Activated T-helper 2 cell treated with anti-CD3 and anti-CD28 coated beads, Interferon-gamma antibody, Interleukin-2, Interleukin-4, amounts not matched to agents 10 μg/mL and 5 μg/mL and 100 μg/mL, durations not matched to agents 14 hours and 24 hours and 36 hours (primary cell): ENCODE measurements around the gene RANGAP1. TPM values are rescaled to one million over a fixed set of nuclear protein-coding genes. Genes with fewer than 3 reads are reported as not detected.
"Not testable (repeated sequence)": the region's sequence is repeated elsewhere in the genome, so short reads cannot be mapped to it uniquely, and the experiment has no call there.

ENCODE experiments used
- DNase-seq: peaks from one replicate; pipeline ENCODE4 v3.0.0; 2021; ENCODE audit warnings: low spot score
- H3K27ac Mint-ChIP-seq: one replicate; pipeline ENCODE4 v1.8.0; 2021; ENCODE audit warnings: mixed read lengths
- H3K27me3 Mint-ChIP-seq: one replicate; pipeline ENCODE4 v1.8.0; 2021; ENCODE audit warnings: low read depth, mixed read lengths
- H3K36me3 Mint-ChIP-seq: one replicate; pipeline ENCODE4 v1.8.0; 2021; ENCODE audit warnings: low read depth, mixed read lengths
- H3K4me1 Mint-ChIP-seq: one replicate; pipeline ENCODE4 v1.8.0; 2021; ENCODE audit warnings: low read depth, mixed read lengths
- H3K4me3 Mint-ChIP-seq: one replicate; pipeline ENCODE4 v1.8.0; 2021; ENCODE audit warnings: low read depth, mild to moderate bottlenecking, moderate library complexity, mixed read lengths
- H3K9me3 Mint-ChIP-seq: one replicate; pipeline ENCODE4 v1.8.0; 2021; ENCODE audit warnings: mixed read lengths
- intact Hi-C: fragments of 100-400 bp; cut with micrococcal nuclease; formaldehyde crosslinking; loops from one replicate; pipeline ENCODE4 v1.15.1; 2023
- total RNA-seq: library from RNA; stranded (reverse); gene quantifications from 2 replicates; pipeline ENCODE4 v1.2.3, GENCODE V29; 2022

Gene RANGAP1
- total RNA-seq, 1 donor from 2014 or later: 189 TPM

GRCh38 chr22:41311487-41311886 is 25.5 kb upstream of the RANGAP1 start:
- H3K4me3 Mint-ChIP-seq: no peak overlapping the region
- peaks cover 19% of the 10 kb centered on the region for H3K36me3 Mint-ChIP-seq
- no peak for DNase-seq
- H3K4me1 Mint-ChIP-seq: peaks cover 16% of the 10 kb centered on the region
- intact Hi-C loops: no loop called here
- peak overlapping the region; percentile 38 for H3K27ac Mint-ChIP-seq
- no peaks in the 10 kb centered on the region for H3K9me3 Mint-ChIP-seq
- H3K27me3 Mint-ChIP-seq: no peaks in the 10 kb centered on the region

GRCh38 chr22:41310336-41310735 is 24.3 kb upstream of the RANGAP1 start:
- no peaks in the 10 kb centered on the region for H3K9me3 Mint-ChIP-seq
- intact Hi-C loops: no loop called here
- no peak overlapping the region for H3K27ac Mint-ChIP-seq
- no peak for DNase-seq
- peaks cover 21% of the 10 kb centered on the region for H3K4me1 Mint-ChIP-seq
- no peaks in the 10 kb centered on the region for H3K27me3 Mint-ChIP-seq
- peaks cover 25% of the 10 kb centered on the region for H3K36me3 Mint-ChIP-seq
- no peak overlapping the region for H3K4me3 Mint-ChIP-seq

- Mint-ChIP-seq H3K4me3 (no peak overlapping the region), H3K27ac (no peak overlapping the region), H3K36me3 (peaks cover 32% of the 10 kb centered on the region), H3K4me1 (peaks cover 27% of the 10 kb centered on the region), H3K9me3 (no peaks in the 10 kb centered on the region), H3K27me3 (no peaks in the 10 kb centered on the region)
- DNase-seq: no peak
- intact Hi-C loops: no loop called here
These were observed 22.6 kb upstream of the RANGAP1 start for GRCh38 chr22:41308544-41308947.

- intact Hi-C loops: no loop called here
- no peak overlapping the region for H3K27ac Mint-ChIP-seq
These were observed 22.1 kb upstream of the RANGAP1 start for GRCh38 chr22:41308054-41308453.

GRCh38 chr22:41305646-41306045 is 19.7 kb upstream of the RANGAP1 start:
- no peak overlapping the region for H3K4me3 Mint-ChIP-seq
- H3K9me3 Mint-ChIP-seq: no peaks in the 10 kb centered on the region
- peaks cover 33% of the 10 kb centered on the region for H3K4me1 Mint-ChIP-seq
- H3K27me3 Mint-ChIP-seq: no peaks in the 10 kb centered on the region
- intact Hi-C loops: no loop called here
- H3K27ac Mint-ChIP-seq: peak overlapping the region; percentile 12
- peaks cover 36% of the 10 kb centered on the region for H3K36me3 Mint-ChIP-seq
- no peak for DNase-seq

More at GRCh38 chr22:41308054-41308453, 22.1 kb upstream of the RANGAP1 start:
- Mint-ChIP-seq H3K9me3 (no peaks in the 10 kb centered on the region), H3K36me3 (peaks cover 36% of the 10 kb centered on the region), H3K4me3 (no peak overlapping the region), H3K4me1 (peaks cover 31% of the 10 kb centered on the region), H3K27me3 (no peaks in the 10 kb centered on the region)
- DNase-seq: no peak

- Mint-ChIP-seq H3K9me3 (no peaks in the 10 kb centered on the region), H3K27me3 (no peaks in the 10 kb centered on the region), H3K36me3 (peaks cover 26% of the 10 kb centered on the region), H3K4me3 (peak overlapping the region; percentile 84), H3K4me1 (peaks cover 34% of the 10 kb centered on the region), H3K27ac (peak overlapping the region; percentile 62)
- no peak for DNase-seq
- intact Hi-C loops: no loop called here
These were observed 16.8 kb upstream of the RANGAP1 start for GRCh38 chr22:41302811-41303210.

- no peaks in the 10 kb centered on the region for H3K9me3 Mint-ChIP-seq
- H3K27me3 Mint-ChIP-seq: no peaks in the 10 kb centered on the region
- H3K4me3 Mint-ChIP-seq: peak overlapping the region; percentile 84
- H3K4me1 Mint-ChIP-seq: peaks cover 28% of the 10 kb centered on the region
- intact Hi-C loops: no loop called here
- peak overlapping the region; percentile 70 for H3K27ac Mint-ChIP-seq
- DNase-seq: no peak
- H3K36me3 Mint-ChIP-seq: peaks cover 20% of the 10 kb centered on the region
These were observed 16.2 kb upstream of the RANGAP1 start for GRCh38 chr22:41302021-41302767.

- DNase-seq: peak; percentile 79
- H3K9me3 Mint-ChIP-seq: no peaks in the 10 kb centered on the region
- no peaks in the 10 kb centered on the region for H3K27me3 Mint-ChIP-seq
- H3K27ac Mint-ChIP-seq: peak within 1 kb of the TSS; percentile 70
- peak within 1 kb of the TSS; percentile 76 for H3K4me3 Mint-ChIP-seq
- H3K36me3 Mint-ChIP-seq: peaks cover 20% of the 10 kb centered on the region
- intact Hi-C loops: loop anchor here (1.0 kb wide), 2 partner anchors 15 to 350 kb away; partner anchors contain the start of genes RANGAP1 and RBX1
- H3K4me1 Mint-ChIP-seq: peaks cover 27% of the 10 kb centered on the region
These were observed 15.4 kb upstream of the RANGAP1 start, which contains the start of gene ZC3H7B for GRCh38 chr22:41301085-41302020. Gene ZC3H7B (plus strand): TSS chr22:41301525. CDS start chr22:41320661, 19,136 bp downstream.

- Mint-ChIP-seq H3K36me3 (peaks cover 16% of the 10 kb centered on the region), H3K4me1 (peaks cover 24% of the 10 kb centered on the region), H3K4me3 (peak overlapping the region; percentile 76), H3K27ac (peak overlapping the region; percentile 62), H3K27me3 (no peaks in the 10 kb centered on the region), H3K9me3 (no peaks in the 10 kb centered on the region)
- intact Hi-C loops: loop anchor here (1.0 kb wide), 2 partner anchors 14 to 349 kb away; partner anchors contain the start of genes RANGAP1 and RBX1
- DNase-seq: no peak
These were observed 14.7 kb upstream of the RANGAP1 start for GRCh38 chr22:41300661-41301060.

GRCh38 chr22:41296826-41297667 is 11.1 kb upstream of the RANGAP1 start:
- intact Hi-C loops: no loop called here
- DNase-seq: no peak
- Mint-ChIP-seq H3K4me1 (peaks cover 6% of the 10 kb centered on the region), H3K36me3 (no peaks in the 10 kb centered on the region), H3K27ac (no peak overlapping the region), H3K27me3 (no peaks in the 10 kb centered on the region), H3K4me3 (no peak overlapping the region), H3K9me3 (no peaks in the 10 kb centered on the region)

- DNase-seq, H3K4me3 Mint-ChIP-seq, H3K9me3 Mint-ChIP-seq, H3K27me3 Mint-ChIP-seq, H3K27ac Mint-ChIP-seq, H3K4me1 Mint-ChIP-seq, H3K36me3 Mint-ChIP-seq, intact Hi-C loops: not testable (repeated sequence)
These were observed 8.8 kb upstream of the RANGAP1 start for GRCh38 chr22:41294816-41295215.
